ENCODE data around the gene MAPK12. TPM values are rescaled to one million over a fixed set of nuclear protein-coding genes. Genes with fewer than 3 reads are reported as not detected.
A peak's percentile ranks its signal among the peaks of the same experiment; 100 is the strongest.

MAPK12 gene
- 67.9 and 72.3 TPM in 2 replicates for total RNA-seq
- 86.8 and 90.2 TPM in 2 replicates for polyA plus RNA-seq
- polyA plus RNA-seq (2011; cell fraction: cytosol; rRNA removed) = 50.3 and 67.5 TPM in 2 replicates
- 241 and 284 TPM in 2 replicates for polyA plus RNA-seq (2011; cell fraction: nucleus; rRNA removed)
- polyA plus RNA-seq (2012) = 46.0 and 62.2 TPM in 2 replicates
- 51.9 and 76.1 TPM in 2 replicates for polyA minus RNA-seq
- 9.8 TPM for polyA minus RNA-seq (2011; cell fraction: cytosol; rRNA and poly(A)+ RNA removed)
- 48.7 and 88.7 TPM in 2 replicates for polyA minus RNA-seq (2011; cell fraction: nucleus; rRNA and poly(A)+ RNA removed)
- Bru-seq, nascent RNA = percentile 53 among the genes with signal in this experiment
- percentile 81 among the genes with signal in this experiment for BruChase-seq, experiment 1, labeled RNA remaining after a 6-hour chase
- percentile 73 among the genes with signal in this experiment for BruChase-seq, experiment 2, labeled RNA remaining after a 2-hour chase
- long read RNA-seq, transcript MAPK12-211 (11 exons, 1,779 nt) = minor isoform, 5 of 202 reads
- long read RNA-seq, transcript MAPK12-201 (12 exons, 1,918 nt) = major isoform, 83 of 202 reads
- long read RNA-seq, partial matches to known transcripts = 38 of 202 reads
- long read RNA-seq, other reads (novel, unspliced or antisense) = 70 of 202 reads

- peaks cover 0 to 11% of the 10 kb centered on the region in 2 experiments for H3K36me3 ChIP-seq (ENCODE audit: control insufficient read depth in 2 of 2, extremely low read depth in 1 of 2, insufficient read depth in 2 of 2, low read length in 2 of 2)
- intact Hi-C loops (cut with micrococcal nuclease) (loop anchor here (1.0 kb wide), 1 partner anchor 8 kb away; the partner anchor contains the start of gene MAPK11), dilution Hi-C loops (cut with MboI; ENCODE audit: extremely low pct_ligation_motif_present, low sequenced_read_pairs) (no loop called here)
- peak within 1 kb of the TSS; percentile 22 for H3K27ac ChIP-seq (ENCODE audit: insufficient read depth, low read depth, low read length)
- TF ChIP-seq JUN (IDR thresholded peaks at IDR 0.05; ENCODE audit: borderline replicate concordance, insufficient read depth, insufficient read length, low read depth) (no peak), POLR2AphosphoS5 (IDR thresholded peaks at IDR 0.05; ENCODE audit: insufficient read depth, low read depth, low read length) (peak; percentile 51)
- H2AFZ ChIP-seq (ENCODE audit: low read depth, low read length) = peak within 1 kb of the TSS; percentile 76
- H3K9ac ChIP-seq (replicated peaks; ENCODE audit: extremely low read depth, insufficient read depth, low read length) = peak within 1 kb of the TSS; percentile 67
- DNase-seq (ENCODE audit: low read depth, low spot score) (peak; percentile 32), FAIRE-seq (peak; percentile 15)
- ChIA-PET POLR2A (interaction anchor here (1.3 kb wide), 1 partner anchor 10 kb away, joined by 3 read pairs; no protein-coding TSS in a partner anchor), CTCF (interaction anchor here (0.7 to 4.9 kb wide), 5 partner anchors 9 to 264 kb away, joined by 3 to 41 read pairs (median 9); partner anchors contain the start of genes HDAC10, MAPK11 and SCO2)
- no TSS peak for BruUV-seq (replicated peaks)
- H3K27me3 ChIP-seq (ENCODE audit: control insufficient read depth in 2 of 2, insufficient read depth in 2 of 2, low read length in 2 of 2) = no peaks in the 10 kb centered on the region
- no peaks in the 10 kb centered on the region for H4K20me1 ChIP-seq (replicated peaks; ENCODE audit: control insufficient read depth, extremely low read depth, insufficient read depth, low read length)
- H3K4me1 ChIP-seq (ENCODE audit: control insufficient read depth, extremely low read depth, insufficient read depth, low read length) = peaks cover 11% of the 10 kb centered on the region
- peaks cover 22% of the 10 kb centered on the region for H3K79me2 ChIP-seq (ENCODE audit: control insufficient read depth, insufficient read depth, low read length)
- H3K4me2 ChIP-seq (ENCODE audit: insufficient read depth, low read length) = peak within 1 kb of the TSS; percentile 85
- H3K4me3 ChIP-seq (replicated peaks in 1 of 3; ENCODE audit: insufficient read depth in 1 of 3, low read depth in 1 of 3, low read length in 3 of 3) = peak within 1 kb of the TSS; percentile 23 to 69 (median 49)
- H3K9me1 ChIP-seq (replicated peaks; ENCODE audit: control insufficient read depth, extremely low read depth, insufficient read depth, low read length) = no peaks in the 10 kb centered on the region
- H3K9me3 ChIP-seq (replicated peaks; ENCODE audit: control insufficient read depth, insufficient read depth, low read length) = no peaks in the 10 kb centered on the region
Observed at GRCh38 chr22:50261615-50262459, at the start of gene MAPK12. Gene MAPK12 (minus strand): TSS chr22:50261683. CDS start chr22:50261509, 174 bp downstream.

GRCh38 chr22:50310949-50311444, 49.5 kb upstream of the MAPK12 start:
- dilution Hi-C loops (cut with MboI; ENCODE audit: extremely low pct_ligation_motif_present, low sequenced_read_pairs) (no loop called here), intact Hi-C loops (cut with micrococcal nuclease) (no loop called here)
- FAIRE-seq = no peak
- POLR2A ChIA-PET = no interaction called here
- peaks cover 24% of the 10 kb centered on the region for H3K4me1 ChIP-seq (ENCODE audit: control insufficient read depth, extremely low read depth, insufficient read depth, low read length)
- no peaks in the 10 kb centered on the region for H3K9me3 ChIP-seq (replicated peaks; ENCODE audit: control insufficient read depth, insufficient read depth, low read length)
- no peak overlapping the region for H2AFZ ChIP-seq (ENCODE audit: low read depth, low read length)
- no peak overlapping the region for H3K27ac ChIP-seq (ENCODE audit: insufficient read depth, low read depth, low read length)
- no peaks in the 10 kb centered on the region for H4K20me1 ChIP-seq (replicated peaks; ENCODE audit: control insufficient read depth, extremely low read depth, insufficient read depth, low read length)
- CTCF ChIA-PET = no interaction called here
- no peak overlapping the region for H3K4me2 ChIP-seq (ENCODE audit: insufficient read depth, low read length)
- BruUV-seq (replicated peaks) = no TSS peak
- no peak overlapping the region for H3K9ac ChIP-seq (replicated peaks; ENCODE audit: extremely low read depth, insufficient read depth, low read length)
- DNase-seq (ENCODE audit: low read depth, low spot score) = no peak
- H3K36me3 ChIP-seq (ENCODE audit: control insufficient read depth in 2 of 2, extremely low read depth in 1 of 2, insufficient read depth in 2 of 2, low read length in 2 of 2) = no peaks in the 10 kb centered on the region
- no peak overlapping the region for H3K4me3 ChIP-seq (replicated peaks in 1 of 3; ENCODE audit: insufficient read depth in 1 of 3, low read depth in 1 of 3, low read length in 3 of 3)
- H3K9me1 ChIP-seq (replicated peaks; ENCODE audit: control insufficient read depth, extremely low read depth, insufficient read depth, low read length) = no peaks in the 10 kb centered on the region
- peaks cover 9% of the 10 kb centered on the region for H3K79me2 ChIP-seq (ENCODE audit: control insufficient read depth, insufficient read depth, low read length)
- no peaks in the 10 kb centered on the region for H3K27me3 ChIP-seq (ENCODE audit: control insufficient read depth in 2 of 2, insufficient read depth in 2 of 2, low read length in 2 of 2)
- TF ChIP-seq, protein P1, sequence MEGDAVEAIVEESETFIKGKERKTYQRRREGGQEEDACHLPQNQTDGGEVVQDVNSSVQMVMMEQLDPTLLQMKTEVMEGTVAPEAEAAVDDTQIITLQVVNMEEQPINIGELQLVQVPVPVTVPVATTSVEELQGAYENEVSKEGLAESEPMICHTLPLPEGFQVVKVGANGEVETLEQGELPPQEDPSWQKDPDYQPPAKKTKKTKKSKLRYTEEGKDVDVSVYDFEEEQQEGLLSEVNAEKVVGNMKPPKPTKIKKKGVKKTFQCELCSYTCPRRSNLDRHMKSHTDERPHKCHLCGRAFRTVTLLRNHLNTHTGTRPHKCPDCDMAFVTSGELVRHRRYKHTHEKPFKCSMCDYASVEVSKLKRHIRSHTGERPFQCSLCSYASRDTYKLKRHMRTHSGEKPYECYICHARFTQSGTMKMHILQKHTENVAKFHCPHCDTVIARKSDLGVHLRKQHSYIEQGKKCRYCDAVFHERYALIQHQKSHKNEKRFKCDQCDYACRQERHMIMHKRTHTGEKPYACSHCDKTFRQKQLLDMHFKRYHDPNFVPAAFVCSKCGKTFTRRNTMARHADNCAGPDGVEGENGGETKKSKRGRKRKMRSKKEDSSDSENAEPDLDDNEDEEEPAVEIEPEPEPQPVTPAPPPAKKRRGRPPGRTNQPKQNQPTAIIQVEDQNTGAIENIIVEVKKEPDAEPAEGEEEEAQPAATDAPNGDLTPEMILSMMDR (IDR thresholded peaks at IDR 0.05; ENCODE audit: extremely low read depth in 1 of 2, insufficient read depth in 1 of 2, low read depth in 1 of 2, low read length in 2 of 2) = no peak
- TF ChIP-seq JUN (IDR thresholded peaks at IDR 0.05; ENCODE audit: borderline replicate concordance, insufficient read depth, insufficient read length, low read depth) (no peak), GATA2 (IDR thresholded peaks at IDR 0.05; ENCODE audit: insufficient read depth, insufficient read length, low read depth, low read length) (no peak), MYC (IDR thresholded peaks at IDR 0.05; ENCODE audit: low read depth, low read length) (no peak), EZH2 (IDR thresholded peaks at IDR 0.05; ENCODE audit: borderline replicate concordance, low read depth, low read length, severe bottlenecking) (no peak), FOS (IDR thresholded peaks at IDR 0.05; ENCODE audit: borderline replicate concordance, insufficient read depth, low read length) (no peak), POLR2A (IDR thresholded peaks at IDR 0.05; ENCODE audit: low read depth, low read length) (no peak), POLR2AphosphoS5 (IDR thresholded peaks at IDR 0.05; ENCODE audit: insufficient read depth, low read depth, low read length) (no peak)
- TF ChIP-seq, protein P2, sequence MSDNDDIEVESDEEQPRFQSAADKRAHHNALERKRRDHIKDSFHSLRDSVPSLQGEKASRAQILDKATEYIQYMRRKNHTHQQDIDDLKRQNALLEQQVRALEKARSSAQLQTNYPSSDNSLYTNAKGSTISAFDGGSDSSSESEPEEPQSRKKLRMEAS (IDR thresholded peaks at IDR 0.05; ENCODE audit: insufficient read depth, insufficient read length) = no peak

Data from endothelial cell of umbilical vein (primary cell).